HG03442 (cell line): Measurements from ENCODE around the gene MAP4K3.
"Not testable (repeated sequence)": the region's sequence is repeated elsewhere in the genome, so short reads cannot be mapped to it uniquely, and the experiment has no call there.

Experiments used
- ATAC-seq: cut with Tn5 transposase; IDR thresholded peaks from one replicate; pipeline ENCODE4 v1.9.1; 2021; ENCODE audit warnings: mild to moderate bottlenecking, moderate library complexity; ENCODE audit not compliant: unreplicated experiment

Gene MAP4K3

DNA sequence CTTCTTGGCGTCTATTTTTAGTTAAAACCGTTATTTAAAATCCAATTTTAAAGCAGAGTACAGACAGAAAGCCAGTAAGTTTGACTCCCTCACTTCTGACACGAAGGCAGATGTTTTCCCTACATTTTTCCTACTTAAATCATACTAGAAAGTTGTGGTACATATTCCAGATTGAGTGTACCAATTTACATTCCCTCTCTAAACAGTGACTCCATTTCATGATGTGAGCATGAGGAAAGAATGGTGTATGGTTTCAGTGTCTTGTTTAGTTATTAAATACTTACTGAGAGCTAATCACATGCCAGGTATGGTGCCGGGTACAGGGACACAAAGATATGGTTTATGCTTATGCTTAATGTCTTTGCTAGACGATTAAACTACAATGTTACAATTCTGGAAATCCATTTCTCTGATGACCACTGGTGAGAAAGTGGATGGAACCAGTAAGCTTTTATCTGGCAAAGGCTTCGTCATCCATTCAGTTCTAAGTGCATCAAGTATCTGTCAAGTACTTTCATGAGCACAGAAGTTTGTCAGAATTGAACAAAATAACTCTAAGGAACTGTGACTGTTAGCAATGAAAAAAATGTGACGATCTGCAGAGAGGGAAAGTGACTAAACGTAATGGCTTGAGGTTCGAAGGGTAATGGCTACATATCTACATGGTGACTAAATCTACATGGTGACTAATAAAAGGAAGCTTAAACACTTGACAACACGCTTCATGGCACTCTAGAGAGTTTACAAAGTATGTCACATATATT lies 25.7 kb downstream of the MAP4K3 start:
- ATAC-seq: no peak

- ATAC-seq: no peak
These were observed 27.2 kb downstream of the MAP4K3 start for GRCh38 chr2:39409697-39410389.

- peak; percentile 65 for ATAC-seq
These were observed 28.5 kb downstream of the MAP4K3 start for GRCh38 chr2:39408351-39409136.

DNA sequence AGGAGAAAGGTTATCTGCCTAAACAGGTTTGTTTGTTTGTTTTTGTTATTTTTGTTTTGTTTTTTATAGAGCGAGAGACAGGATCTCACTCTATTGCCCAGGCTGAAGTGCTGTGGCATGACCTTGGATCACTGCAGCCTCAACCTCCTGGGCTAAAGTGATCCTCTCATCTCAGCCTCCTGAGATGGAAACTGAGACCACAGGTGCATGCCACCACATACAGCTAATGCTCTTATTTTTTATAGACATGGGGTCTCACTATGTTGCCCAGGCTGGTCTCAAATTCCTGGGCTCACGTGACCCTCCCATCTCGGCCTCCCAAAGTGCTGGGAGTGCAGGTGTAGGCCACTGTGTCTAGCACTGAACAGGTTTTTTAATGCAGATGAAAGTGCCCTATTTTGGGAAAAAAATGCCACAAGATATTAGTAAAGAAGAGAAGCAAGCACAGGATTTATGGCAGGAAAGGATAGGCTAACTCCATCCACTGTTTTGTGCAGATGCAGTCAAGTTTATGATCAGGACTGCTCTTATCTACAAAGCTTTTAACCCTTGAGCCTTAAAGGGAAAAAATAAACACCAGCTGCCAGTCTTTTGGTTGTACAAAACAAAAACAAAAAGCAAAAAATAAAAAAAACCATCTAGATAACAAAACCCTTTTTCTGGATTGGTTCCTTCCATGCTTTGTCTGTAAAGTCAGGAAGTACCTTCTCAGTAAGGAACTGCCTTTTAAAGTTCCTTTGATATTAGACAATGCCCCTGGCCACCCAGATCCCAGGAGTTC lies 29.4 kb downstream of the MAP4K3 start:
- ATAC-seq: no peak

GRCh38 chr2:39405364-39405763 lies 31.7 kb downstream of the MAP4K3 start:
- ATAC-seq: no peak

DNA sequence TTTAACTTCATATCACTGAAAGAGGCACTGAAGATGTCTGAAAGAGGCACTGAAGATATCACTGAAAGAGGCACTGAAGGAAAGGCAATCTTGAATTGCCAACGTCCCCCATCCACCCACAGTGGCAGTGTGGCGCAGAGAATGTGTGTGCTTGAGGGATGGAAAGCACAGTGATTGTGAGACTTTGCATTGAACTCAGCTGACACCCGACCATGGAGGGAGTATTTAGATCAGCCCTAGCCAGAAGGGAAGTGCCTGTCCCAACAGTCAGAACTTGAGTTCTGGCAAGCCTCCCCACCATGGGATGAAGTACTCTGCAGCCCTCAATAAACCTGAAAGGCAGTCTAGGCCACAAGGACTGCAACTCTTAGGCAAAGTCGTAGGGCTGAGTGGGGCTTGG lies 33.8 kb downstream of the MAP4K3 start:
- peak; percentile 55 for ATAC-seq

DNA sequence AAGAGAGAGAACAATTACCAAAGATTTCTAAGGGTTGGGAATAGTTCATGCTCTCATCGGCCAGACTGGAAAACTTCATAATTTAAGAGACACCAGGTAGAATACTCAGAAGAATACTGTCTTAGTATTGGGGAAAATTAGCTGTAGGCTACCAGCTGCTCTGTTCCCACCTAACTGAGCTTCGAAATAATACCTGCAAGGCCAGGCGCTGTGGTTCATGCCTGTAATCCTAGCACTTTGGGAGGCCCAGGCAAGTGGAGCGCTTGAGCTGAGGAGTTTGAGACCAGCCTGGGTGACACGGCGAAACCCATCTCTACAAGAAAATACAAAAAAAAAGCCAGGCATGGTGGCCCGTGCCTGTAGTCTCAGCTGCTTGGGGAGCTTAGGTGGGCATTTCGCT lies 35.8 kb downstream of the MAP4K3 start:
- ATAC-seq: no peak

- no peak for ATAC-seq
These were observed 37.5 kb downstream of the MAP4K3 start for GRCh38 chr2:39399570-39399969.

GRCh38 chr2:39395313-39395712 lies 41.8 kb downstream of the MAP4K3 start:
- no peak for ATAC-seq

DNA sequence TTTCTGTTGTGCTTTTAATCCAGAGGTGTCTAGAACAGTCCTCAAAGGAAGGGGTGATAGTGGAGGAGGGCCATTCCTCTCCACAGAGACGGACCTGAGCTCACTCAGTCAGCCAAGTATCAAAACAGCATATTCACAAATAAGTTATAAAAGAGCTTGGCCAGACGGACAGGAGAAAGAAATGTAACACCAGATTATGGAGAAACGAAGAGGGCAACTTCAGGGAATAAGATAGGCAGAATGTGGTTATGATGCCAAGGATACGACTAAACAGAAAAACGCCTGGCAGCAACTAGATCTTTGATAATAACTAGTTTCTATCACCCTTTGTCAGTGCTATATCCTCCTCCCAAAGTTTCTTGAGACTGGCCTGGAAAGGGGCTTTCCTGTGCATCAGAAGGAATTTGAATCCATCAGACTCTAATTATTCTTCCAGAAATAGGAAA lies 42.5 kb downstream of the MAP4K3 start:
- no peak for ATAC-seq

- ATAC-seq: no peak
These were observed 44.4 kb downstream of the MAP4K3 start for GRCh38 chr2:39392672-39393071.

DNA sequence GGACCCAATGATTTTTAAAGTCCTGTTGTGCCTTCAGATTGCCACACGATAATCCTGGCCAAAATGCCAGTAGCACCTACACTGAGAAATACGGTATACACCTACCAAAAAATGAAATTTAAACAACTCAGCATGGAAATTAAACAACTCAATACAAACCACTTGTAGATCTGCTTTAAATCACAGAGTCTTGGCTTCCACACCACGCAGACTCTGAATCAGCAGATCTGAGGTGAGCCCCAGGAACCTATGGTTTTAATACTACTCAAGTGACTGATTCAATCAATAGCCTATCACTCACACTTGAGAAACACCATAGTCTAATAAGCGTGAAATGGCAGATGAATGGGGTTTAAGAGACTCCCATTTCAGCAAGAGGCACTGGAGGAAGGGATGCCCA lies 46.9 kb downstream of the MAP4K3 start:
- no peak for ATAC-seq

- ATAC-seq: no peak
These were observed 51.0 kb downstream of the MAP4K3 start for GRCh38 chr2:39386064-39386463.

GRCh38 chr2:39385172-39385571 lies 51.9 kb downstream of the MAP4K3 start:
- ATAC-seq: no peak

- ATAC-seq: not testable (repeated sequence)
These were observed 53.0 kb downstream of the MAP4K3 start for GRCh38 chr2:39384071-39384470.

DNA sequence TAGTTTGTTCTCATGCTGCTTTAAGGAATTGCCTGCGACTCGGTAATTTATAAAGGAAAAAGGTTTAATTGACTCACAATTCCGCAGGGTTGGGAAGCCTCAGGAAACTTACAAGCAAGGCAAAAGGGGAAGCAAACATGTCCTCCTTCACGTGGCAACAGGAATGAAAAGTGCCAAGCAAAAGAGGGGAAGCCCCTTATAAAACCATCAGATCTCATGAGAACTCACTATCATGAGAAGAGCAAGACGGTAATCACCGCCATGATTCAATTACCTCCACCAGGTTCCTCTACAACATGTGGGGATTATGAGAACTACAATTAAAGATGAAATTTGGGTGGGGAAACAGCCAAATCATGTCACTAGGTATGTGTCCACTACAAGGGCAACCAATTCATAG lies 53.9 kb downstream of the MAP4K3 start:
- ATAC-seq: no peak

DNA sequence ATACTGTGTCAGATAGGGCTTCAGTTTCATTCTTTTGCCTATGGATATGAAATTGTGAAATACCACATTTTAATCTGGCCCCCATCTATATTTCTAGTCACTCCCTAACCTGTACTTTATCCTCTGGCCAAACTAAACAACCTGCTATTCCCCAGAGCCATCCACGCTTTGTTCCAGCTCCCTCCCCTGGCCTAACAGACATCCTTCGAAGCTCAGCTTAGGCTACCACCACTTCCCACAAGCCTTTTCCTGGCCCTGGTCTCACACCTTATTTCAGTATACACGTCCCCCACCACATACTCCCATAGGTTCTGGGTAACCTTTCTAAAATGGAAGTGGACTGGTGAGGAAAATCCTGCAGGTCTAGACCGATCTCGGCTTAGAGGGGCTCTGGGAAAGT lies 55.4 kb downstream of the MAP4K3 start:
- ATAC-seq: no peak

- ATAC-seq: no peak
These were observed 56.4 kb downstream of the MAP4K3 start for GRCh38 chr2:39380525-39381150.

GRCh38 chr2:39379643-39380524 lies 57.2 kb downstream of the MAP4K3 start:
- ATAC-seq: peak; percentile 74
